Measurements from ENCODE around the gene TAOK1. TPM values are rescaled to one million over a fixed set of nuclear protein-coding genes. Genes with fewer than 3 reads are reported as not detected.

The TAOK1 gene
- total and polyA plus RNA-seq, 2 of the 13 experiments (the other 11 are each of a cell fraction or from before 2014, with no cell fraction given) = 14.1 to 23.0 TPM

- TF ChIP-seq TFDP2 (CRISPR knock-in tag; IDR thresholded peaks at IDR 0.05) (peak; percentile 62; the same call in 1 of the 2 replicates), ZNF331 (CRISPR knock-in tag; IDR thresholded peaks at IDR 0.05) (peak; percentile 38; the same call in 1 of the 2 replicates), HES4 (CRISPR knock-in tag; IDR thresholded peaks at IDR 0.05; ENCODE audit: borderline replicate concordance) (0 out of 2 replicates have a peak, but pooled peaks have one; percentile 40), KDM2A (CRISPR knock-in tag; IDR thresholded peaks at IDR 0.05; ENCODE audit: borderline replicate concordance, low read depth) (peak; percentile 93), ZNF619 (CRISPR knock-in tag; IDR thresholded peaks at IDR 0.05) (no peak), ZNF333 (CRISPR knock-in tag; IDR thresholded peaks at IDR 0.05; ENCODE audit: borderline replicate concordance) (no peak), IKZF5 (CRISPR knock-in tag; IDR thresholded peaks at IDR 0.05) (peak; percentile 27), POGZ (CRISPR knock-in tag; IDR thresholded peaks at IDR 0.05) (no peak; the same call in 1 of the 2 replicates), DNMT1 (CRISPR knock-in tag; IDR thresholded peaks at IDR 0.05) (no peak), TAF15 (IDR thresholded peaks at IDR 0.05; ENCODE audit: low read depth, low read length, poor library complexity, severe bottlenecking) (no peak), ZNF580 (CRISPR knock-in tag; IDR thresholded peaks at IDR 0.05; ENCODE audit: borderline replicate concordance, low read depth) (no peak), RCOR2 (CRISPR knock-in tag; IDR thresholded peaks at IDR 0.05) (no peak), HNF1B (CRISPR knock-in tag; IDR thresholded peaks at IDR 0.05) (peak; percentile 82; the same call in 1 of the 2 replicates), THYN1 (CRISPR knock-in tag; IDR thresholded peaks at IDR 0.05; ENCODE audit: borderline replicate concordance, low read depth) (no peak), SATB2 (CRISPR knock-in tag; IDR thresholded peaks at IDR 0.05) (no peak)
- TF ChIP-seq, protein P1, sequence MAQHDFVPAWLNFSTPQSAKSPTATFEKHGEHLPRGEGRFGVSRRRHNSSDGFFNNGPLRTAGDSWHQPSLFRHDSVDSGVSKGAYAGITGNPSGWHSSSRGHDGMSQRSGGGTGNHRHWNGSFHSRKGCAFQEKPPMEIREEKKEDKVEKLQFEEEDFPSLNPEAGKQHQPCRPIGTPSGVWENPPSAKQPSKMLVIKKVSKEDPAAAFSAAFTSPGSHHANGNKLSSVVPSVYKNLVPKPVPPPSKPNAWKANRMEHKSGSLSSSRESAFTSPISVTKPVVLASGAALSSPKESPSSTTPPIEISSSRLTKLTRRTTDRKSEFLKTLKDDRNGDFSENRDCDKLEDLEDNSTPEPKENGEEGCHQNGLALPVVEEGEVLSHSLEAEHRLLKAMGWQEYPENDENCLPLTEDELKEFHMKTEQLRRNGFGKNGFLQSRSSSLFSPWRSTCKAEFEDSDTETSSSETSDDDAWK (CRISPR knock-in tag; IDR thresholded peaks at IDR 0.05) = no peak
- TF ChIP-seq, protein P2, sequence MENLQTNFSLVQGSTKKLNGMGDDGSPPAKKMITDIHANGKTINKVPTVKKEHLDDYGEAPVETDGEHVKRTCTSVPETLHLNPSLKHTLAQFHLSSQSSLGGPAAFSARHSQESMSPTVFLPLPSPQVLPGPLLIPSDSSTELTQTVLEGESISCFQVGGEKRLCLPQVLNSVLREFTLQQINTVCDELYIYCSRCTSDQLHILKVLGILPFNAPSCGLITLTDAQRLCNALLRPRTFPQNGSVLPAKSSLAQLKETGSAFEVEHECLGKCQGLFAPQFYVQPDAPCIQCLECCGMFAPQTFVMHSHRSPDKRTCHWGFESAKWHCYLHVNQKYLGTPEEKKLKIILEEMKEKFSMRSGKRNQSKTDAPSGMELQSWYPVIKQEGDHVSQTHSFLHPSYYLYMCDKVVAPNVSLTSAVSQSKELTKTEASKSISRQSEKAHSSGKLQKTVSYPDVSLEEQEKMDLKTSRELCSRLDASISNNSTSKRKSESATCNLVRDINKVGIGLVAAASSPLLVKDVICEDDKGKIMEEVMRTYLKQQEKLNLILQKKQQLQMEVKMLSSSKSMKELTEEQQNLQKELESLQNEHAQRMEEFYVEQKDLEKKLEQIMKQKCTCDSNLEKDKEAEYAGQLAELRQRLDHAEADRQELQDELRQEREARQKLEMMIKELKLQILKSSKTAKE (CRISPR knock-in tag; IDR thresholded peaks at IDR 0.05; ENCODE audit: borderline replicate concordance) = 0 out of 2 replicates have a peak, but pooled peaks have one; percentile 21
- TF ChIP-seq, protein P3, sequence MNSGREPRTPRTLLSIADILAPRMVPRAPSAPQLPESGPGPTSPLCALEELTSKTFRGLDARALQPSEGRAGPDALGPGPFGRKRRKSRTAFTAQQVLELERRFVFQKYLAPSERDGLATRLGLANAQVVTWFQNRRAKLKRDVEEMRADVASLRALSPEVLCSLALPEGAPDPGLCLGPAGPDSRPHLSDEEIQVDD (CRISPR knock-in tag; IDR thresholded peaks at IDR 0.05; ENCODE audit: borderline replicate concordance) = no peak
Observed at GRCh38 chr17:29591737-29592608, 201.8 kb downstream of the TAOK1 start (continued).

Measured in HepG2 (cell line).